Esophagus squamous epithelium (tissue), 4 donors: ENCODE results near the gene GLRA1.

Experiments used
- POLR2A ChIP-seq, 4 donors: fragments of 450-650 bp; IDR thresholded peaks; one replicate each; pipeline ENCODE4 v1.6.1; 2017; ENCODE audit warnings: antibody characterized with exemption in 4 of 4, mild to moderate bottlenecking in 4 of 4, moderate library complexity in 3 of 4
- TF ChIP-seq, protein P1 (sequence below), 6 experiments: fragments of 450-650 bp in 4 of 6; fragments of 200-600 bp in 2 of 6; sonication (generic) in 2 of 6; IDR thresholded peaks; one replicate each; pipeline ENCODE4 v1.5.1; 2016 to 2019; ENCODE audit warnings: antibody characterized with exemption in 6 of 6, mild to moderate bottlenecking in 4 of 6, moderate library complexity in 4 of 6

DNA sequence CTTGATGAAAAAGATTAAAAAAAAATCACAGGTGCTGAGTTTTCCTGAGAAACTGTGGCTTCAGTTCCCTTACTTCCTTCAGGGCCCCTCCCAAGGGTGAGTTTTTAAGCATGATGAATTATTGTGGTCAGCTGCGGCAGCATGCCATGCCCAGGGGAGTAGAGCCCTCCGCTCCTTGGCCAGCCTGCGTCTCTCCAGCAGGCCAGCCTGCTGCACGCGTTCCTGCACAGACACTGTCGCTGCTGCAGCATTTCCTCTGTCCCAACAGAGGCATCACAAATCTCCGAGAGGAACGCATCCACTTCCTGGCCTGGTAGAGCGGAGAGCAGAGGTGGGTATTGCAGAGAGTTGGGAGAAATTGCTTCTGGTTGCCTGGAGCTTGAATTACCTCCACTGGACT is 26.1 kb upstream of the GLRA1 start:
- TF ChIP-seq, protein P1, sequence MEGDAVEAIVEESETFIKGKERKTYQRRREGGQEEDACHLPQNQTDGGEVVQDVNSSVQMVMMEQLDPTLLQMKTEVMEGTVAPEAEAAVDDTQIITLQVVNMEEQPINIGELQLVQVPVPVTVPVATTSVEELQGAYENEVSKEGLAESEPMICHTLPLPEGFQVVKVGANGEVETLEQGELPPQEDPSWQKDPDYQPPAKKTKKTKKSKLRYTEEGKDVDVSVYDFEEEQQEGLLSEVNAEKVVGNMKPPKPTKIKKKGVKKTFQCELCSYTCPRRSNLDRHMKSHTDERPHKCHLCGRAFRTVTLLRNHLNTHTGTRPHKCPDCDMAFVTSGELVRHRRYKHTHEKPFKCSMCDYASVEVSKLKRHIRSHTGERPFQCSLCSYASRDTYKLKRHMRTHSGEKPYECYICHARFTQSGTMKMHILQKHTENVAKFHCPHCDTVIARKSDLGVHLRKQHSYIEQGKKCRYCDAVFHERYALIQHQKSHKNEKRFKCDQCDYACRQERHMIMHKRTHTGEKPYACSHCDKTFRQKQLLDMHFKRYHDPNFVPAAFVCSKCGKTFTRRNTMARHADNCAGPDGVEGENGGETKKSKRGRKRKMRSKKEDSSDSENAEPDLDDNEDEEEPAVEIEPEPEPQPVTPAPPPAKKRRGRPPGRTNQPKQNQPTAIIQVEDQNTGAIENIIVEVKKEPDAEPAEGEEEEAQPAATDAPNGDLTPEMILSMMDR (IDR thresholded peaks at IDR 0.05): no peak
- no peak for TF ChIP-seq POLR2A (IDR thresholded peaks at IDR 0.05)
